Gastrocnemius medialis (tissue), 4 donors: Measurements from ENCODE around the gene GLUD1. TPM values are rescaled to one million over a fixed set of nuclear protein-coding genes. Genes with fewer than 3 reads are reported as not detected.
"Not testable (repeated sequence)": the region's sequence is repeated elsewhere in the genome, so short reads cannot be mapped to it uniquely, and the experiment has no call there.

ENCODE experiments used
- ATAC-seq, 2 donors: fragments of 150-250 bp; one replicate each; pipeline ENCODE4 v1.9.1; 2016
- DNase-seq, 2 donors: peaks; one replicate each; pipeline ENCODE4 v3.0.0-alpha.2; 2019
- H3K27ac ChIP-seq, 4 donors: fragments of 200-600 bp; sonication (generic); 1 replicate in 1 of 4; 2 replicates in 3 of 4; pipeline ENCODE4 v1.5.1; 2016 to 2018; ENCODE audit warnings: mild to moderate bottlenecking in 2 of 4, moderate library complexity in 1 of 4
- H3K27me3 ChIP-seq, 3 donors: fragments of 200-600 bp; sonication (generic) in 2 of 3; 1 replicate in 1 of 3; 2 replicates in 2 of 3; pipeline versions ENCODE4 v1.5.1 to v1.6.0; 2016 to 2019; ENCODE audit warnings: mild to moderate bottlenecking in 1 of 3, moderate library complexity in 1 of 3
- H3K36me3 ChIP-seq, 2 donors: fragments of 200-600 bp; sonication (generic) in 1 of 2; one replicate each; pipeline ENCODE4 v1.5.1; 2017 to 2018
- H3K4me1 ChIP-seq, 2 donors: fragments of 200-600 bp; sonication (generic) in 1 of 2; one replicate each; pipeline ENCODE4 v1.5.1; 2016 to 2017; ENCODE audit warnings: mild to moderate bottlenecking in 2 of 2
- H3K4me3 ChIP-seq, 4 donors: fragments of 200-600 bp; sonication (generic) in 3 of 4; 1 replicate in 1 of 4; 2 replicates in 3 of 4; pipeline ENCODE4 v1.5.1; 2016 to 2019; ENCODE audit warnings: mild to moderate bottlenecking in 2 of 4
- H3K9me3 ChIP-seq, 3 donors: fragments of 200-600 bp; sonication (generic) in 2 of 3; 1 replicate in 1 of 3; 2 replicates in 2 of 3; pipeline ENCODE4 v1.5.1; 2016 to 2019
- POLR2A ChIP-seq, 2 donors: fragments of 450-650 bp; IDR thresholded peaks; one replicate each; pipeline ENCODE4 v1.6.1; 2017; ENCODE audit warnings: antibody characterized with exemption in 2 of 2, mild to moderate bottlenecking in 2 of 2, moderate library complexity in 2 of 2
- in situ Hi-C, 4 donors: fragments of 200-750 bp; cut with MboI; loops; one replicate each; pipeline versions ENCODE4 v1.15.0 to v1.8.0; 2017; ENCODE audit warnings: low sequenced_read_pairs in 4 of 4
- intact Hi-C: fragments of 100-400 bp; cut with DNase I; formaldehyde crosslinking; loops from one replicate; pipeline ENCODE4 v1.15.1; 2023; ENCODE audit warnings: low total_unique reads
- total RNA-seq, 4 donors: library from RNA; depleted of rRNA; stranded (reverse); fragments of >200 nt; gene quantifications; one replicate each; pipeline versions ENCODE4 v1.1.0 to v1.2.3, GENCODE V29; 2016
- TF ChIP-seq, protein P1 (sequence below), 5 experiments: fragments of 450-650 bp in 3 of 5; fragments of 200-600 bp in 2 of 5; sonication (generic) in 2 of 5; IDR thresholded peaks in 4 of 5; conservative IDR thresholded peaks in 1 of 5; 1 replicate in 4 of 5; 2 replicates in 1 of 5; pipeline ENCODE4 v1.5.1; 2016 to 2019; ENCODE audit warnings: antibody characterized with exemption in 5 of 5, mild to moderate bottlenecking in 3 of 5, moderate library complexity in 3 of 5

Gene GLUD1
- total RNA-seq, 4 donors from 2014 or later: 69.2 to 80.1 (median 77.2) TPM

- TF ChIP-seq, protein P1, sequence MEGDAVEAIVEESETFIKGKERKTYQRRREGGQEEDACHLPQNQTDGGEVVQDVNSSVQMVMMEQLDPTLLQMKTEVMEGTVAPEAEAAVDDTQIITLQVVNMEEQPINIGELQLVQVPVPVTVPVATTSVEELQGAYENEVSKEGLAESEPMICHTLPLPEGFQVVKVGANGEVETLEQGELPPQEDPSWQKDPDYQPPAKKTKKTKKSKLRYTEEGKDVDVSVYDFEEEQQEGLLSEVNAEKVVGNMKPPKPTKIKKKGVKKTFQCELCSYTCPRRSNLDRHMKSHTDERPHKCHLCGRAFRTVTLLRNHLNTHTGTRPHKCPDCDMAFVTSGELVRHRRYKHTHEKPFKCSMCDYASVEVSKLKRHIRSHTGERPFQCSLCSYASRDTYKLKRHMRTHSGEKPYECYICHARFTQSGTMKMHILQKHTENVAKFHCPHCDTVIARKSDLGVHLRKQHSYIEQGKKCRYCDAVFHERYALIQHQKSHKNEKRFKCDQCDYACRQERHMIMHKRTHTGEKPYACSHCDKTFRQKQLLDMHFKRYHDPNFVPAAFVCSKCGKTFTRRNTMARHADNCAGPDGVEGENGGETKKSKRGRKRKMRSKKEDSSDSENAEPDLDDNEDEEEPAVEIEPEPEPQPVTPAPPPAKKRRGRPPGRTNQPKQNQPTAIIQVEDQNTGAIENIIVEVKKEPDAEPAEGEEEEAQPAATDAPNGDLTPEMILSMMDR (IDR thresholded peaks at IDR 0.05 in 4 of 5, conservative IDR thresholded peaks at IDR 0.05 in 1 of 5): no peak
- TF ChIP-seq POLR2A (IDR thresholded peaks at IDR 0.05): no peak
- ATAC-seq (no peak), DNase-seq (no peak)
- no peak overlapping the region for H3K4me3 ChIP-seq
- intact Hi-C loops: loop anchor here (10.0 kb wide), 1 partner anchor 555 kb away; no protein-coding TSS in a partner anchor
- no peak overlapping the region for H3K27ac ChIP-seq
- H3K36me3 ChIP-seq: no peaks in the 10 kb centered on the region
- in situ Hi-C loops: loop anchor here in 1 of 4 donors (25.0 kb wide), 1 partner anchor 152 kb away; no protein-coding TSS in a partner anchor
- H3K9me3 ChIP-seq: no peaks in the 10 kb centered on the region
- no peaks in the 10 kb centered on the region for H3K27me3 ChIP-seq
- peaks cover 12 to 29% of the 10 kb centered on the region in 2 donors for H3K4me1 ChIP-seq
These were observed 4.9 kb downstream of the GLUD1 start for GRCh38 chr10:87089746-87090145.

GRCh38 chr10:87085537-87085936, 9.1 kb downstream of the GLUD1 start:
- no peak for DNase-seq
- Histone ChIP-seq H3K4me3 (no peak overlapping the region), H3K4me1 (peaks cover 0 to 4% of the 10 kb centered on the region in 2 donors), H3K9me3 (no peaks in the 10 kb centered on the region), H3K27me3 (no peaks in the 10 kb centered on the region), H3K27ac (no peak overlapping the region), H3K36me3 (no peaks in the 10 kb centered on the region)
- no peak for ATAC-seq
- TF ChIP-seq, protein P1 (IDR thresholded peaks at IDR 0.05 in 4 of 5, conservative IDR thresholded peaks at IDR 0.05 in 1 of 5): no peak
- TF ChIP-seq POLR2A (IDR thresholded peaks at IDR 0.05): no peak
- in situ Hi-C loops (loop anchor here in 1 of 4 donors (25.0 kb wide), 1 partner anchor 148 kb away; no protein-coding TSS in a partner anchor), intact Hi-C loops (no loop called here)

GRCh38 chr10:87084291-87084782, 10.3 kb downstream of the GLUD1 start:
- H3K4me1 ChIP-seq, H3K4me3 ChIP-seq, ATAC-seq, DNase-seq, H3K36me3 ChIP-seq, H3K9me3 ChIP-seq, intact Hi-C loops, H3K27me3 ChIP-seq, H3K27ac ChIP-seq: not testable (repeated sequence)
- in situ Hi-C loops: loop anchor here in 1 of 4 donors (25.0 kb wide), 1 partner anchor 147 kb away; no protein-coding TSS in a partner anchor

DNA sequence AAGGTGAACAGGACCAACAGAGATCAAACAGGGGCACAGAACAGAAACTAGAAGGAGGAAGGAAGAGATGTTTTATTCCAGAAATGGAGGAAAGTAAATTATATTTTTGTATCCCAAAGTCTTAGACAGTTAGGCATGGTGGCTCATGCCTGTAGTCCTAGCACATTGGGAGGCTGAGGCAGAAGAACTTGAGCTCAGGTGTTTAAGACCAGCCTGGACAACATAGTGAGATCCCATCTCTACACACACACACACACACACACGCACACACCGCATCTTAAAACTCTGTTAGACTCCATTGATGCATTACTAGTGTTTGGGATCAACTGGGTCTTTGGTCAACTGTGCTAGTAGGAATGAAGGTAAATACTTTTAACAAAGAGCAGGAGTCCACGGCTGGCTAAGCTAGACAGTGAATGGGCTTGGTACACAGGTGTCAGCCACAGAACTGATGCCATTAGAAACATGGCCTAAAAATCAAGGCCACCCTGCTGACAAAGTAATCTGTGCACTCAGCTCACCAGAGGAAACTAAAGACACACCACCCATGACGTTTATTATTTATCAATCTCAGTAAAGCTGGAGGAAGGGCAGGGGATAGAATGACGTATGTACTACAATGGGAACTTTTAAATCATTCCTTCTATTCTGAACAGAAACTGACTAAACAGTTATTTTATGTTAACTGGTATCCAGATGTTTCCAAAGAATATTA, 10.9 kb downstream of the GLUD1 start:
- H3K9me3 ChIP-seq, DNase-seq, H3K4me3 ChIP-seq, H3K36me3 ChIP-seq, H3K27ac ChIP-seq, H3K27me3 ChIP-seq, H3K4me1 ChIP-seq, intact Hi-C loops, ATAC-seq: not testable (repeated sequence)
- in situ Hi-C loops: loop anchor here in 1 of 4 donors (25.0 kb wide), 1 partner anchor 146 kb away; no protein-coding TSS in a partner anchor

DNA sequence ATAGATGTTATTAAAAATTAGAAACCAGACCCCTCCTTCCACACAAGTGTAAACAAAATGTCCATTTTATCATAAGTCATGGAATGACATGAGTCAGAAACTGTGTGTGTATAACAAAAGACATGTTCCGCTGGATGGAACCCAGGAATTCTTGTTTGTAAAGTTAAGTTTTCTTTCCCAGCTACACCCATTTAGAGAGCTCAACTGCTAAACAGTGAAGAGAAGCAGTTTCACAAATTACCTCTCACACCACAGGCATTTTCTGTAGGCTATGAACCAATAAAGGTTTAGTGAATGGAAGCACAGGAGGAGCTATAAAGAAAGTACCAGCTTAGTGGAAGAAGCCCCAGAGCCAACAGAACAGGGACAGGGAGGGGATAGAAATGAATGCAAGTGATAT, 12.4 kb downstream of the GLUD1 start:
- DNase-seq, H3K36me3 ChIP-seq, H3K27ac ChIP-seq, H3K4me3 ChIP-seq, intact Hi-C loops, H3K27me3 ChIP-seq, ATAC-seq, H3K4me1 ChIP-seq, H3K9me3 ChIP-seq: not testable (repeated sequence)
- in situ Hi-C loops: loop anchor here in 1 of 4 donors (25.0 kb wide), 1 partner anchor 145 kb away; no protein-coding TSS in a partner anchor

GRCh38 chr10:87081574-87081973, 13.1 kb downstream of the GLUD1 start:
- intact Hi-C loops, H3K4me1 ChIP-seq, H3K27ac ChIP-seq, H3K27me3 ChIP-seq, H3K4me3 ChIP-seq, ATAC-seq, DNase-seq, H3K36me3 ChIP-seq, H3K9me3 ChIP-seq: not testable (repeated sequence)
- in situ Hi-C loops: loop anchor here in 1 of 4 donors (25.0 kb wide), 1 partner anchor 144 kb away; no protein-coding TSS in a partner anchor

DNA sequence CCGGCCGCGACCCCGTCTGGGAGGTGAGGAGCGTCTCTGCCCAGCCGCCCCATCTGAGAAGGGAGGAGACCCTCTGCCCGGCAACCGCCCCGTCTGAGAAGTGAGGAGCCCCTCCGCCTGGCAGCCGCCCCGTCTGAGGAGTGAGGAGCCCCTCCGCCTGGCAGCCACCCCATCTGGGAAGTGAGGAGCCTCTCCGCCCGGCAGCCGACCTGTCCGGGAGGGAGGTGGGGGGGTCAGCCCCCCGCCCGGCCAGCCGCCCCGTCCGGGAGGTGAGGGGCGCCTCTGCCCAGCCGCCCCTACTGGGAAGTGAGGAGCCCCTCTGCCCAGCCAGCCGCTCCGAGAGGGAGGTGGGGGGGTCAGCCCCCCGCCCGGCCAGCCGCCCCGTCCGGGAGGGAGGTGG, 14.0 kb downstream of the GLUD1 start:
- H3K36me3 ChIP-seq, ATAC-seq, DNase-seq, H3K9me3 ChIP-seq, H3K4me3 ChIP-seq, intact Hi-C loops, H3K4me1 ChIP-seq, H3K27me3 ChIP-seq, H3K27ac ChIP-seq: not testable (repeated sequence)
- in situ Hi-C loops: loop anchor here in 1 of 4 donors (25.0 kb wide), 1 partner anchor 143 kb away; no protein-coding TSS in a partner anchor
